ENCODE results near the gene POGZ.

The POGZ gene

DNA sequence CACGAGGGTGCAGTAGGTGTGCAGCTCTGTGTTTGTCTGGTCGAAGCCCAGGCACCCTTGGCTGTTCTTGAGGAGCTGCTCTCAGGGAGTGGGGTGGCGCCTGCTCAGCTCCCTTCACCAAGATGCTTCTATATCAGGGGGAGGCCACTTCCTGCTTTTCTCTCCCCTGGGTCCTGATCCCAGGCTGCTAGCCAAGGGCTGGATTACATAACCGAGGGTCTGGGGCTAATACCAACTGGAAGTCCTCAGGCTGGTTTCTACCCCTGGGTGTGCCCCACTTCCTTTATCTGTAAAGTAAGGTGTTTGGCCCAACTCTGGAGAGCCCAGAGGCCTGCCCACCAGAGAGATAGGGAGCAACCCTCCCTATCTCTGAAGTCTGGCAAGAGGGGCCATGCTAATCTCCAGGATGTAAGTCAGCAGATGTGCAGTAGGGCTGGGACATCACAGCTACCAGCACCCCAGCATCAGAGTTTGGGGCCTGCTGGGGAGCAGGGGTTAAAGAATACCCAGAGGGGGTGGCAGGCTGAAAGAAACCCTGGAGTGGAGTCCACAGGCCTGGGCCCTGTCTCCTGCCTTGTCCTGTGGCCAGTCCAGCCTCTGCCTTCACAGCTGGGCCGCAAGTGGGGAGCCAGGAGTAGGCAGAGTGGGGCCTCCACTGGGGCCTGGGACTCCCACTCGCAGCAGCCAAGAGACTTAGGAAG lies 88.9 kb downstream of the POGZ start:
- no peak for DNase-seq

DNA sequence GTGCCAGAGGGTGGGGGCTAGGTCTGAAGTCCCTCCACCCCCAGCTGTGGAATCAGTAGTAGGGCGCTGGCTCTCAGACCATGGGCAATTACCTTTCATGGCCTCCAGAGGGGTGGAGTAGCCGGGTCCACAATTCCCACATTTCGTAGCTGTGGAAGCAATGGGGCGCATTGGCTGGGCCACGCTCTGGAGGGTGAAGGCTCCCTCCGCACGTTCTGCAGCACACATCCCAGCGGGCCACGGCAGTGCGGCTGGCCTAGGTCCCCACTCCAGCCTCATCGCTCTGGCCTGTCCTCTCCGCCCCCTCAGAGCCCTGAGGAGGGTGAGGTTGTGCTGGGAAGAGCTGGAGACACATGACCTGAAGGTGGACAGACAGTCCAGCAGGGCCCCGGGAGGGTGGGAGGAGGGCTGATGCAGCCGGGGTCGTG lies 89.7 kb downstream of the POGZ start:
- no peak for DNase-seq

DNA sequence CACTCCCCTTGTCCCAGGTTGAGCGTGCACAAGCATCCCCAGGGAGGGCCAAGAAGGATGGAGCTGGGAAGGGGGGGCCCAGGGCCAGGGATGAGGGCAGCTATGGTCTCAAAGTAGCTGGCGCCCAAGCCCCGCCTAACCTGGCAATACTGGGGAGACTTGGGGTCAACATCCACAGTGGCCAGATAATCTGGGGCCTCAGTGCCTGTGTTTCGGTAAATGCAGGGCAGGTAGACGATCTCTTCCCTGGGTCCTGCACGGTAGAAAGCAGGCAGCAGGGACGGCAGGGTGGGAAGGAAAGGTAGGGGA lies 90.0 kb downstream of the POGZ start:
- no peak for DNase-seq

DNA sequence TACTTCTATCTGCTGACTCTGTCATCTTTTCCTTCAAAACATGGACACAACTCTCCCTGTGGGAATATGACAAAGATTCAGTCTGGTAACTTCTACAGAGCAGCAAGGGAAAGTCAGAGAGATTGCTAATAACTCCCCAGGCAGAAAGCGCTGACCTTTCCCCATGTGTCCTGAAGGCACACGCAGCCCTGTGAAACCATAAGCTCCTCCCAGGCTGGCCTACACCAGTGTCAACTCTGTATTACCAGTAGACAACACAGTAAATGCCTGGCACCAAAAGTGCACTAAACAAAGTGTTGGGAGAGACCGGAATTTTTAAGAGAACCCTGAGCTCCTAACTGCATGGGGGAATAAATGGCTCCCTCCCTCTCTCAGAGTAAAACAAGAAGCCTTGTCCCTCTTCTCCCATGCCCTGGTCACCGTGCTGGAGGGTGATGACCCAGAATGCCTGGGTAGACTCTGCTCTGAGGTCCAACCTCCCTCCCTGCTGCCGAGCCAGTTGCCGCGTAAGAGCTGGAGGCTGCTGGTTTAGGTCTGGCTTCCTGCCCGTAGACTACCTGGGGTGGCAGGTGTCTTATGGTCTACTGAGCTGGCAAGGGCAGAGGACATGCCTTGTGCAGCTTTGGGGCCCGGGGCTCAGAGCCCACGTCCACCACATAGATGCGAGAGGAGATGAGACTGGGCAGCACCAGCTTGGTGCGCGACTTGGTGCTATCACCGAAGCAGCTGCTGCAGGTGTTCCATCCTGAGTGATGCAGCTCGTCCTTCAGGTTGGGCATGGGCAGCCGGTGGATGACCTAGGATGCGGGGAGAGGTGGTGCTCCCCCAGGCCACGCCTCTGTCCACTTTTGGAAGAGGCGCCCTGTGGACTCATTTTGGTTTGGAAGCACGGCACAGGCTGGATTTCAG lies 90.6 kb downstream of the POGZ start:
- no peak for DNase-seq

DNA sequence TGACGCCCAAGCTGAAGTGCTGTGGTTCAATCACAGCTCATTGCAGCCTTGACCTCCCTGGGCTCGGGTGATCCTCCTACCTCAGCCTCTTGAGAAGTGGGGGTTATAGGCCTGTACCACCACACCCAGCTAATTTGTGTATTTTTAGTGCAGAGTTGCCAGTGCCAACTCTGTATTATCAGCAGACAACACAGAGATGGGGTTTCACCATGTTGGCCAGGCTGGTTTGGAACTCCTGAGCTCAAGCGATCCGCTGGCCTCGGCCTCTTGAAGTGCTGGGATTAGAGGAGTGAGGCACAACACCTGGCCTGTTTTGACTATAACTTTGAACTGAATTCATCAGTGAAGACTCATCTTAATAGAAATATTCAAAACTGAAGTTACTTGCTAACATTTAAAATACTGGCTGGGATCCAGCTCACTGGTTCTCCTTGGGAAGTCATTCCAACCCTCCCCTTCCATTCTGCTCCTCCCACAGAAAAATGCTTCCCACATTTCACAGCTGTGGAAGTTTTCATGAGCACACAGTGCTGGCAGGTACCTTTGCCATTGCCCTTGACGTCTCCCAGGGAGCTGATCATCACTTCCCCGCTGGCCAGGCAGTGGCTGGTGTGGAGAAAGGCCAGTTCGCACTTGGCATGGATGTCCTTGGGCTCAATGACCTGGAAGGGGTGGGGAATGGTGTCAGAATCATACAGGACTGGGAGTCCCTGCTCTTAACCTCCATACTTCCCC lies 91.5 kb downstream of the POGZ start:
- no peak for DNase-seq

DNA sequence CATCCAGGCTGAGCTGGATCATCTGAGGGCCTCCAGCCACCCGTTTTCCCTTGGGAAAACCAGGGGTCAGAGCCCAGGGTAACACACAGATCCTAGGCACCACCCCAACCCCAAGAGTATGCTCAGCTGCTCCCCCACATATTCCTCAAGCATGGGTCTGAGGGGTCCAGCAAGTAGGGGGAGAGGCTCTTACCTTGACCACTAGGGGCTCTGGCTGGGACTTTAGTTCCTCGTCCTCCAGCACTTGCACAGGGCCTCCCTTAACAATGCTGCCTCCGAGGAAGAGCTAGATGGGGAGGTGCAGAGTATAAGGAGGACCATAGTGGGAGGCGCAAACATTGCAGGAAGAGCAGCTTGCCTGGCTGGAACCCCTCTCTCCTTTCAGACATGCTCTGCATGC lies 94.3 kb downstream of the POGZ start:
- DNase-seq: no peak

DNA sequence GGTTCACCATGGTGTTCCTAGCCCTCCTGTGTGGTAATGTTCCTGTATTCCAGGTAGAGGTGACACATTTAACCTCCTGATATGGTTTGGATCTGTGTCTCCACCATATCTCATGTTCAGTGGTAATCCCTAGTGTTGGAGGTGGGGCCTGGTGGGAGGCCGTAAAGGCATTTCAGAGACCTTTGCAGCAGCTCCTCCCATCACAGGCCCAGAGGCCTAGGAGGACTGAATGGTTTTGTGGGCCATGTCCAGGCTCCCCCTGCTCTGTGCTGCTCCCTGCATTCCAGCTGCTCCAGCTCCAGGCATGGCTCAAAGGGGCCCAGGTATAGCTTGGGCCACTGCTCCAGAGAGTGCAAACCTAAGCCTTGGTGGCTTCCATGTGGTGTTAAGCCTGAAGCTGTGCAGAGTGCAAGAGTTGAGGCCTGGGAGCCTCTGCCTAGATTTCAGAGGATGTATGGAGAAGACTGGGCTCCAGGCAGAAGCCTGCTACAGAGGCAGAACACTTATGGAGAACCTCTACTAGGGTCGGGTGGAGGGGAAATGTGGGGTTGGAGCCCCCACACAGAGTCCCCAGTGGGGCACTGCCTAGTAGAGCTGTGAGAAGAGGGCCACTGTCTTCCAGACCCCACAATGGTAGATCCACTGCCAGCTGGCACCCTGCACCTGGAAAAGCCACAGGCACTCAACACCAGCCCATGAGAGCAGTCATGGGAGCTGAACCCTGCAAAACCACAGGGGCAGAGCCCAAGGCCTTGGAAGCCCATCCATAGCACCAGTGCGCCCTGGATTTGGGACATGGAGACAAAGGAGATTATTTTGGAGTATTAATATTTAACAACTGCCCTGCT lies 96.8 kb downstream of the POGZ start:
- no peak for DNase-seq

DNA sequence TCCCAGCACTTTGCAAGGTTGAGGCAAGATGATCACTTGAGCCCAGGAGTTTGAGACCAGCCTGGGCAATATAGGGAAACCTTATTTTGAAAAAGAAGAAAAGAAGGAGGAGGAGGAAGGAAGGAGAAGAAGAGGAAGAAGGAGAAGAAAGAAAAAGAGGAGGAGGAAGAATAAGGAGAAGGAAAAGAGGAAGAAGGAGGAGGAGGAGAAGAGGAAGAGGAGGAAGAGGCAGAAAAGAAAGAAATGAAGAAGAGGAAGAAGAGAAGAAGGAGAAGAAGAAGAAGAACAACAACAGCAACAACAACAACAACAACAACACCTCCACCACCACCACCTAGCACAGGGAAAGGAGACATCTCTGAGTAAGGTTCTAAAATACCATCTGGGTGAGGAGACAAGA lies 97.4 kb downstream of the POGZ start:
- DNase-seq: no peak

DNA sequence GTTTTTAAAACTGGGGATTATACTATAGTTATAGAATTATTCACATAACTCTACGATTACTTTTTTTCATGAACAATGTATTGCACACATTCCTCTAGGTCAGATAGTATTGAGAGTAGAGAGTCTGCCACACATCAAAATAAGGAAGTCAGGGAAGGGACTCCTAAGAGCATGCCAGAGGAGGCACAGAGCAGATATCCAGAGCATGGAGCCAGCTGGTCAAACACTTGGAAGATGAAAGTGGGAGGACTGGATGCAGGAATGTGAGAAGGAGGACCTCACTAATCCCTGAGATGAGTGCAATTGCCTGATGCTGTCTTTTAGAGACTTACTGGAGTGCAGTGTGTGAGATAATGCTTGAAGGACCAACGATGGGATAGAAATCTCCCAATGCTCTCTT lies 102.6 kb downstream of the POGZ start:
- DNase-seq: no peak
